ENCODE data around the gene B4GALT5. TPM values are rescaled to one million over a fixed set of nuclear protein-coding genes. Genes with fewer than 3 reads are reported as not detected.

The B4GALT5 gene
- total RNA-seq, 1 donor from 2014 or later, result 21.3 TPM

- DNase-seq, result no peak
These were observed 129.0 kb downstream of the B4GALT5 start for GRCh38 chr20:49584418-49585382.

- peak; percentile 96 for DNase-seq
These were observed 129.8 kb downstream of the B4GALT5 start for GRCh38 chr20:49583669-49584417.

DNA sequence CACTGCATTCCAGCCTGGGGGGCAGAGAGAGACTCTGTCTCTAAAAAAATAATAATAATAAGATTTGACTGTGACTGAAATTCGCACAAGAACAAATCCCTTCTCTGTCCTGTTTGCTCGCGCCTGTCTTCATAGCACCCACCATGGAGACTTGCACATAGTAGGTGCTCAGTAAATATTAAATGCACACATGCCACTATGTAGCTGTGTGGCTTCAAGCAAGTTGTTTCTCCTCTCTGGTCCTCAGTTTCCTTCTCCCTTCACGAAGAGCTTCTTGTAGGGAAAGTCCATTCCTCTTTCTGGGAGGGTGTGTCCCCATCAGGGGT is 130.4 kb downstream of the B4GALT5 start:
- DNase-seq, result no peak

Small RNAs within 50 kb of the gene (small RNA-seq; reads per million reads assigned to genes)
- gene RN7SL197P (ENCODE audit: low replicate concordance), result not detected
- gene SNRPFP1 (ENCODE audit: low replicate concordance), result not detected

Other genes starting within 250 kb of the B4GALT5 start
- 9.8 TPM for gene KCNB1, start 231.2 kb downstream of the B4GALT5 start, total RNA-seq
- gene PTGIS, start 145.7 kb downstream of the B4GALT5 start, total RNA-seq, result 27.7 TPM
- 4.3 TPM for gene SLC9A8, start 99.0 kb upstream of the B4GALT5 start, total RNA-seq
- gene SPATA2, start 201.7 kb upstream of the B4GALT5 start, total RNA-seq, result 2.4 TPM
- 86.4 TPM for gene RNF114, start 222.5 kb upstream of the B4GALT5 start, total RNA-seq